CD14-positive monocyte (primary cell): ENCODE results near the gene GNAL. TPM values are rescaled to one million over a fixed set of nuclear protein-coding genes. Genes with fewer than 3 reads are reported as not detected.
A peak's percentile ranks its signal among the peaks of the same experiment; 100 is the strongest.

Experiments
- DNase-seq, 3 donors: peaks; one replicate each; pipeline ENCODE4 v3.0.0-alpha.2; 2011 to 2022
- H2AFZ ChIP-seq: 2 replicates; pipeline ENCODE4 v1.6.0; 2012; ENCODE audit warnings: mild to moderate bottlenecking, low read depth, low read length, inconsistent platforms; ENCODE audit not compliant: insufficient read depth, poor library complexity, severe bottlenecking
- H3K27ac ChIP-seq, 2 donors: 1 replicate in 1 of 2; 2 replicates in 1 of 2; pipeline ENCODE4 v1.5.1; 2012 to 2013; ENCODE audit warnings: low read length in 2 of 2, control low read depth in 1 of 2, inconsistent platforms in 1 of 2, low read depth in 1 of 2, mild to moderate bottlenecking in 1 of 2
- H3K27me3 ChIP-seq, 2 donors: one replicate each; pipeline versions ENCODE4 v1.6.0 to v1.6.1; 2011 to 2013; ENCODE audit warnings: low read length in 2 of 2; ENCODE audit not compliant: control insufficient read depth in 2 of 2, insufficient read depth in 2 of 2
- H3K36me3 ChIP-seq, 2 donors: replicated peaks in 1 of 2; 1 replicate in 1 of 2; 2 replicates in 1 of 2; pipeline versions ENCODE4 v1.5.1 to v1.6.1; 2012 to 2013; ENCODE audit warnings: low read length in 2 of 2, control low read depth in 1 of 2, inconsistent platforms in 1 of 2, mild to moderate bottlenecking in 1 of 2; ENCODE audit not compliant: insufficient read depth in 2 of 2, control insufficient read depth in 1 of 2
- H3K4me1 ChIP-seq, 2 donors: 1 replicate in 1 of 2; 2 replicates in 1 of 2; pipeline versions ENCODE4 v1.5.1 to v1.6.1; 2012 to 2013; ENCODE audit warnings: low read length in 2 of 2, control low read depth in 1 of 2, inconsistent platforms in 1 of 2, mild to moderate bottlenecking in 1 of 2, moderate library complexity in 1 of 2; ENCODE audit not compliant: insufficient read depth in 2 of 2, control insufficient read depth in 1 of 2
- H3K4me2 ChIP-seq: replicated peaks from 2 replicates; pipeline ENCODE3; 2012; ENCODE audit warnings: low read length, moderate library complexity, mild to moderate bottlenecking; ENCODE audit not compliant: poor library complexity, severe bottlenecking; ENCODE audit errors: extremely low read depth
- H3K4me3 ChIP-seq, 3 experiments: fragments of 200-600 bp in 1 of 3; sonication (generic) in 1 of 3; replicated peaks in 1 of 3; 1 replicate in 2 of 3; 2 replicates in 1 of 3; pipeline ENCODE4 v1.5.1; 2011 to 2013; ENCODE audit warnings: low read length in 3 of 3, mild to moderate bottlenecking in 3 of 3, control low read depth in 2 of 3, low read depth in 2 of 3, inconsistent platforms in 1 of 3, moderate library complexity in 1 of 3
- H3K79me2 ChIP-seq: 2 replicates; pipeline ENCODE4 v1.6.0; 2012; ENCODE audit warnings: mild to moderate bottlenecking, control low read depth, inconsistent platforms, low read length, moderate library complexity; ENCODE audit not compliant: insufficient read depth
- H3K9ac ChIP-seq: 2 replicates; pipeline ENCODE4 v1.6.0; 2017; ENCODE audit warnings: low read length, mild to moderate bottlenecking; ENCODE audit not compliant: insufficient read depth, poor library complexity, severe bottlenecking
- H3K9me3 ChIP-seq, 2 donors: replicated peaks in 1 of 2; 1 replicate in 1 of 2; 2 replicates in 1 of 2; pipeline versions ENCODE4 v1.5.1 to v1.6.1; 2012 to 2013; ENCODE audit warnings: low read length in 2 of 2, control low read depth in 1 of 2; ENCODE audit not compliant: control insufficient read depth in 1 of 2, insufficient read depth in 1 of 2
- H4K20me1 ChIP-seq: 2 replicates; pipeline ENCODE4 v1.6.0; 2012; ENCODE audit warnings: mild to moderate bottlenecking, low read length, control low read depth, moderate library complexity; ENCODE audit not compliant: insufficient read depth
- H3K27ac Mint-ChIP-seq, 7 donors: one replicate each; pipeline ENCODE4 v1.8.0; 2020; ENCODE audit warnings: mild to moderate bottlenecking in 7 of 7, mixed read lengths in 7 of 7, moderate library complexity in 6 of 7, inconsistent platforms in 2 of 7
- H3K27me3 Mint-ChIP-seq, 3 donors: one replicate each; pipeline ENCODE4 v1.8.0; 2021 to 2022; ENCODE audit warnings: low read depth in 3 of 3, mild to moderate bottlenecking in 3 of 3, mixed read lengths in 3 of 3, moderate library complexity in 3 of 3, inconsistent platforms in 1 of 3
- H3K36me3 Mint-ChIP-seq, 2 donors: one replicate each; pipeline ENCODE4 v1.8.0; 2020; ENCODE audit warnings: mixed read lengths in 2 of 2, inconsistent platforms in 1 of 2, mild to moderate bottlenecking in 1 of 2
- H3K4me1 Mint-ChIP-seq: one replicate; pipeline ENCODE4 v1.8.0; 2020; ENCODE audit warnings: mild to moderate bottlenecking, mixed read lengths
- H3K4me3 Mint-ChIP-seq, 2 donors: one replicate each; pipeline ENCODE4 v1.8.0; 2020; ENCODE audit warnings: mild to moderate bottlenecking in 2 of 2, mixed read lengths in 2 of 2, moderate library complexity in 1 of 2
- H3K9me3 Mint-ChIP-seq, 7 donors: one replicate each; pipeline ENCODE4 v1.8.0; 2020 to 2022; ENCODE audit warnings: mixed read lengths in 7 of 7, mild to moderate bottlenecking in 6 of 7, moderate library complexity in 6 of 7, inconsistent platforms in 2 of 7
- WGBS: methylation state at CpG from one replicate; pipeline ENCODE4 v1.1.5; 2013; ENCODE audit warnings: missing lambda C conversion rate; ENCODE audit not compliant: insufficient coverage; 5-methylcytosine and 5-hydroxymethylcytosine counted together
- intact Hi-C, 2 donors: fragments of 100-400 bp; cut with micrococcal nuclease; formaldehyde crosslinking; loops; one replicate each; pipeline versions ENCODE4 v1.15.0 to v1.15.1; 2023
- polyA plus RNA-seq, 3 donors: library from polyadenylated mRNA; depleted of rRNA in 1 of 3; unstranded in 2 of 3; stranded (reverse) in 1 of 3; fragments of 300-500 nt in 2 of 3; fragments of >200 nt in 1 of 3; fragmentation: Illumina TruSeq in 2 of 3; gene quantifications; 1 replicate in 2 of 3; 2 replicates in 1 of 3; pipeline ENCODE4 v1.2.3, GENCODE V29; 2012 to 2021
- TF ChIP-seq, protein P1 (sequence below): fragments of 200-600 bp; IDR thresholded peaks from one replicate; pipeline ENCODE4 v1.8.0; 2022; ENCODE audit warnings: antibody characterized with exemption, mild to moderate bottlenecking

Gene GNAL
- polyA plus RNA-seq, 3 donors: 0.01 to 0.03 TPM; not detected in 1

DNA sequence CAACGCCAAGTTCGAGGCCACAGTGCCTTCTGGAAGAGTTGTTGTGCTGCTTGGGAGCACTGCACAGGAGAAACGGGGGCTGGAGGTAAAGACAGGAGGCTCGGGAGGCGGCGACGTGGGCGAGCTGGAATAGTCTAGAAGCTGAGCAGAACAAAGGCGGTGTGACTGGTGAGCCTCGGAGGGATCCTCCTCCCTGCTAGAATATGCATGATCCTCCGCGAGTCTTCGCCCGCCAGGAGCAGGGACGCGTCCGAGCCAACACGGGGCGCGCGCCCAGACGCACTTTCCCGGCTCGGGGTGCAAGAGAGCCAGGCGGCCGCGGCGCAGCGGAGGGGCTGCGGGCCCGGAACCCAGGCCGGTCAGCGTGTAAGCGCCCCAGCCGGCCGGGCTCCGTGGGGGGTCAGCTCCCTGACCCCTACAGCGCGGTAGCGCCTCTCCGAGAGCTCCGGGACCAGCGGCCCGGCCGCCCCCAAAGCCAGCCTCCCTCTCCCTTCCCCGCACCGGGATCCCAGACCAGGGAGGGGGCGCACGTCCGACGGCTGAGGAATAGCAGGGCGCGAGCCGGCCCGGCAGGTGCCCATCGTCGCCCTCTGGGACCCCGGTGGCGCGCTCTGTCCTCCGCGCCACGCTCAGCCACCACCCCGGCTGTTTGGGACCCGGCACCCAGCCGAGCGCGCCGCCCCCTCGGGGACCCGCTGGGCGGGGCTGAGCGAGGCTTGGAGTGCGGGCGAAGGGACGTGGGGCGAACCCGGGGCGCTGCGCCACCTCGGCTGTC lies 62.5 kb downstream of the GNAL start:
- Histone ChIP-seq H3K4me3 (no peak overlapping the region), H2AFZ (no peak overlapping the region), H3K27ac (no peak overlapping the region), H3K9me3 (no peaks in the 10 kb centered on the region), H3K36me3 (no peaks in the 10 kb centered on the region), H3K4me2 (no peak overlapping the region), H3K4me1 (no peaks in the 10 kb centered on the region), H3K27me3 (peaks cover 39 to 71% of the 10 kb centered on the region in 2 donors), H4K20me1 (no peaks in the 10 kb centered on the region), H3K9ac (no peak overlapping the region), H3K79me2 (no peaks in the 10 kb centered on the region)
- DNase-seq: no peak
- intact Hi-C loops: no loop called here
- Mint-ChIP-seq H3K27ac (peak overlapping the region in 1 of 7 donors; percentile 48), H3K4me3 (peak overlapping the region in 1 of 2 donors; percentile 85), H3K36me3 (peaks cover 0 to 4% of the 10 kb centered on the region in 2 donors), H3K4me1 (peaks cover 9% of the 10 kb centered on the region), H3K9me3 (peaks cover 0 to 10% (median 5%) of the 10 kb centered on the region in 7 donors), H3K27me3 (peaks cover 60 to 87% (median 70%) of the 10 kb centered on the region in 3 donors)
- WGBS: 5% methylated on average over 80 of the region's 81 CpGs
- TF ChIP-seq, protein P1, sequence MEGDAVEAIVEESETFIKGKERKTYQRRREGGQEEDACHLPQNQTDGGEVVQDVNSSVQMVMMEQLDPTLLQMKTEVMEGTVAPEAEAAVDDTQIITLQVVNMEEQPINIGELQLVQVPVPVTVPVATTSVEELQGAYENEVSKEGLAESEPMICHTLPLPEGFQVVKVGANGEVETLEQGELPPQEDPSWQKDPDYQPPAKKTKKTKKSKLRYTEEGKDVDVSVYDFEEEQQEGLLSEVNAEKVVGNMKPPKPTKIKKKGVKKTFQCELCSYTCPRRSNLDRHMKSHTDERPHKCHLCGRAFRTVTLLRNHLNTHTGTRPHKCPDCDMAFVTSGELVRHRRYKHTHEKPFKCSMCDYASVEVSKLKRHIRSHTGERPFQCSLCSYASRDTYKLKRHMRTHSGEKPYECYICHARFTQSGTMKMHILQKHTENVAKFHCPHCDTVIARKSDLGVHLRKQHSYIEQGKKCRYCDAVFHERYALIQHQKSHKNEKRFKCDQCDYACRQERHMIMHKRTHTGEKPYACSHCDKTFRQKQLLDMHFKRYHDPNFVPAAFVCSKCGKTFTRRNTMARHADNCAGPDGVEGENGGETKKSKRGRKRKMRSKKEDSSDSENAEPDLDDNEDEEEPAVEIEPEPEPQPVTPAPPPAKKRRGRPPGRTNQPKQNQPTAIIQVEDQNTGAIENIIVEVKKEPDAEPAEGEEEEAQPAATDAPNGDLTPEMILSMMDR: no peak

DNA sequence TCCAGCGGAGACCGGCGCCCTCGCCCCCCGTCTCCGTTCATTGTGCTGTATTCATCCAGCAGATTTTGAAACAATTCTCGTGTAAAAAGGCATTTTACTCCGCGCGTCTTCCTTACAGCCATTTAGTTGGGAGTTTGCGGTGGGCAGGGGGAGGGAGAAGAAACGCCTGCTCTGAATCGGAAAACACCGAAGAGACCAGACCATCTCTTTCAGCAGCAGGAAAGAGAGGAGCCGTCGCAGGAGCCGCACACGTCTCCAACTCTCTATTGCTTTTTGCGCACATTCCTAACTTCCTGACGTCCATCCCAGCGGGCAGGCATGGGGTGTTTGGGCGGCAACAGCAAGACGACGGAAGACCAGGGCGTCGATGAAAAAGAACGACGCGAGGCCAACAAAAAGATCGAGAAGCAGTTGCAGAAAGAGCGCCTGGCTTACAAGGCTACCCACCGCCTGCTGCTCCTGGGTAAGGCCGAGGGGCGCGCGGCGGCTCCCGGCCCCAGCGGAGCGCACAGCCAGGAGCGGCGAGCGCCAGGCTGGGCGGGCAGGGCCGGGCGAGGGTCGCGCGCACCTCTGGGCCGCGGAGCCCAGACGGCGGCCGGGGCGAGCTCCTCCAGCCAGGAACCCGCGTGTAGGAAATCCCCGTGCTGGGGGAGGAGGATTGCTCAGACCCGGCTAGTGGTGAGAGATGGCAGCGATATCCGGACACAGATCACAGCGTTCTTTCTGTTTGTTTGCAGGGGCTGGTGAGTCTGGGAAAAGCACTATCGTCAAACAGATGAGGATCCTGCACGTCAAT lies 63.2 kb downstream of the GNAL start:
- WGBS: 2% methylated on average over 60 of the region's 64 CpGs
- H3K9ac ChIP-seq: no peak overlapping the region
- H3K79me2 ChIP-seq: no peaks in the 10 kb centered on the region
- Mint-ChIP-seq H3K4me1 (peaks cover 9% of the 10 kb centered on the region), H3K4me3 (peak overlapping the region; percentile 62 to 90), H3K9me3 (peaks cover 0 to 10% (median 5%) of the 10 kb centered on the region in 7 donors), H3K27me3 (peaks cover 64 to 82% (median 66%) of the 10 kb centered on the region in 3 donors), H3K36me3 (peaks cover 0 to 4% of the 10 kb centered on the region in 2 donors), H3K27ac (no peak overlapping the region)
- no peaks in the 10 kb centered on the region for H3K4me1 ChIP-seq
- DNase-seq: no peak
- no peaks in the 10 kb centered on the region for H3K9me3 ChIP-seq
- no peak overlapping the region for H3K4me2 ChIP-seq
- H3K27me3 ChIP-seq: peaks cover 42 to 65% of the 10 kb centered on the region in 2 donors
- H3K36me3 ChIP-seq: no peaks in the 10 kb centered on the region
- H2AFZ ChIP-seq: no peak overlapping the region
- H3K4me3 ChIP-seq: no peak overlapping the region
- intact Hi-C loops: no loop called here
- TF ChIP-seq, protein P1: no peak
- no peak overlapping the region for H3K27ac ChIP-seq
- no peaks in the 10 kb centered on the region for H4K20me1 ChIP-seq
